HAP-1 (cell line): ENCODE results near the gene ICOSLG.
"Not testable (repeated sequence)": the region's sequence is repeated elsewhere in the genome, so short reads cannot be mapped to it uniquely, and the experiment has no call there.

Source experiments
- DNase-seq, 2 experiments: peaks; one replicate each; pipeline ENCODE4 v3.0.0-alpha.2; 2016 to 2020; ENCODE audit warnings: low spot score in 2 of 2
- H3K27me3 ChIP-seq: fragments of 250-450 bp; sonication (Bioruptor Pico); 2 replicates; pipeline ENCODE4 v1.5.1; 2020; ENCODE audit warnings: low read depth, mild to moderate bottlenecking, moderate library complexity
- H3K36me3 ChIP-seq: fragments of 250-450 bp; sonication (Bioruptor Pico); replicated peaks from 2 replicates; pipeline ENCODE4 v1.5.1; 2020; ENCODE audit warnings: mild to moderate bottlenecking
- H3K4me1 ChIP-seq: fragments of 250-450 bp; sonication (Bioruptor Pico); 2 replicates; pipeline ENCODE4 v1.5.1; 2020; ENCODE audit warnings: mild to moderate bottlenecking
- H3K4me3 ChIP-seq: fragments of 250-450 bp; sonication (Bioruptor Pico); 2 replicates; pipeline ENCODE4 v1.5.1; 2020; ENCODE audit warnings: mild to moderate bottlenecking, moderate library complexity
- H3K9me3 ChIP-seq: fragments of 250-450 bp; sonication (Bioruptor Pico); 2 replicates; pipeline ENCODE4 v1.5.1; 2020; ENCODE audit warnings: mild to moderate bottlenecking, moderate library complexity
- in situ Hi-C: fragments of 300-500 bp; cut with MboI; formaldehyde crosslinking; loops from 3 replicates; pipeline ENCODE4 v1.14.3; 2020; ENCODE audit warnings: low sequenced_read_pairs, inconsistent platforms, mixed read lengths

ICOSLG gene

DNA sequence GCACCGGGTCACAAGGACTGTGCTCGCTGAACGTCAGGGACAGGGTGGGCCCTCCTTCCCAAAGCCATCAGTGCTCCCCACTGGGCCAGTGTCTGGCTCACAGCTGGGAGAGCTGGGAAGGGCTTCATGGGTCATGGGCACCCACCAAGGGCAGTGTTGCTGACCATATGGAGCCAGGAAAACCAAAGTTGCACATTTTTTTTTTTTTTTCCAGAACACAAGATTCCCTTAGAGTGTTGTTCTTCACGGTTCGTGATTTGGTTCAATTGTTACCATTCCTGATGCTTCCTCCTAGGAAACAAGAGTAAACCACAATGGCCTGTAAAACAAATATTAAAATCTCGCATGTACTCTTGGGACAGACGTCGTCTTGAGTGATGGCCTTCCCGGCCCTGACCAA, 45.9 kb downstream of the ICOSLG start:
- DNase-seq, in situ Hi-C loops, H3K4me3 ChIP-seq: not testable (repeated sequence)

GRCh38 chr21:44194451-44194850, 46.3 kb downstream of the ICOSLG start:
- H3K36me3 ChIP-seq, in situ Hi-C loops, H3K4me3 ChIP-seq, H3K4me1 ChIP-seq, H3K9me3 ChIP-seq, H3K27me3 ChIP-seq, DNase-seq: not testable (repeated sequence)

More for the DNA sequence above, 45.9 kb downstream of the ICOSLG start:
- not testable (repeated sequence) for H3K9me3 ChIP-seq, H3K27me3 ChIP-seq, H3K36me3 ChIP-seq, H3K4me1 ChIP-seq

DNA sequence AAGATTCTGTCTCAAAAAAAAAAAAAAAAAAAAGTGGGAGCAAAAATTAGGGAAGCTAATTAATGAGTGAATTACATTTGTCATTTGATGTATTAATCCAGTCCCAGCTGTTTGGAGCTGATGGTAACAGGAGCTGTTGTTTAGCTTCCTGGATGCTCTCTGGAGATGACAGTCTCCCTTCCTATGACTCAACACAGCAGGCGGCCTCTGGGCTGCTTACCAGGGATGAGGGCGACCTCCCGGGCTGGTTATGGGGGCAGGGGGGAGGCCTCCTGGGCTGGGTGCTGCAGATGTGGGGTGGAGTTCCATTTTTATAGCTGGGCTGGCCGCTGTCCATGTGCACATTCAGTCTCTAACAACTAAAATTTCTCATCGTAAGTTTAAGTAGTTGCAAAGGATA, 47.6 kb downstream of the ICOSLG start:
- H3K4me1 ChIP-seq, DNase-seq, H3K4me3 ChIP-seq, H3K9me3 ChIP-seq, in situ Hi-C loops, H3K36me3 ChIP-seq, H3K27me3 ChIP-seq: not testable (repeated sequence)

- DNase-seq, H3K4me3 ChIP-seq, H3K4me1 ChIP-seq, H3K27me3 ChIP-seq, H3K9me3 ChIP-seq, H3K36me3 ChIP-seq, in situ Hi-C loops: not testable (repeated sequence)
Measured at GRCh38 chr21:44190349-44191271, 50.1 kb downstream of the ICOSLG start.

- H3K36me3 ChIP-seq, DNase-seq, H3K27me3 ChIP-seq, H3K9me3 ChIP-seq, H3K4me1 ChIP-seq, in situ Hi-C loops, H3K4me3 ChIP-seq: not testable (repeated sequence)
Measured at GRCh38 chr21:44184862-44185261, 55.9 kb downstream of the ICOSLG start.

- not testable (repeated sequence) for DNase-seq
Measured at GRCh38 chr21:44182202-44182601, 58.5 kb downstream of the ICOSLG start.

GRCh38 chr21:44181506-44181905, 59.2 kb downstream of the ICOSLG start:
- DNase-seq, in situ Hi-C loops, H3K9me3 ChIP-seq, H3K4me1 ChIP-seq, H3K36me3 ChIP-seq, H3K27me3 ChIP-seq, H3K4me3 ChIP-seq: not testable (repeated sequence)

More at GRCh38 chr21:44182202-44182601, 58.5 kb downstream of the ICOSLG start:
- H3K9me3 ChIP-seq, H3K27me3 ChIP-seq, in situ Hi-C loops, H3K36me3 ChIP-seq, H3K4me3 ChIP-seq, H3K4me1 ChIP-seq: not testable (repeated sequence)

DNA sequence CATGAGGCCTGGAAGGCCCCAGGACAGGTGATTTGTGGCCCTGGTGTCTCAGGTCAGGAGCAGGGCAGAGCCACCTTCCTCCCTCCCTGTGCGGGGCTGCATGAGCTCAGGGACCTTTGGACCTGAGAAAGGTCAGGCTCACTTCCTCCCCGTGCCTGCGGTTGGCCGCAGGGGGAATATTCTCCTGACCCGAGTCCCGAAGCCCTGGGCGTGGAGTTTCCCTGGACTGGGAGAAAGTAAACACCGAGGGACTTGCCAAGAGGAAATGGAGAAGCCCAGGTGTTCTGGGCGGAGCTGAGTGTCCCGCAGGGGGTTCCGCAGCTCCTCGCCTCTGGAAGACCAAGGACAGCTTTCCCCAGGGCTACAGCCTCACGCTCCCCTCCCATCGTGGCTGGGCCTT, 64.6 kb downstream of the ICOSLG start:
- H3K4me1 ChIP-seq, in situ Hi-C loops, H3K9me3 ChIP-seq, H3K36me3 ChIP-seq, DNase-seq, H3K27me3 ChIP-seq, H3K4me3 ChIP-seq: not testable (repeated sequence)

- in situ Hi-C loops, H3K4me3 ChIP-seq, H3K4me1 ChIP-seq, H3K9me3 ChIP-seq, H3K36me3 ChIP-seq, DNase-seq, H3K27me3 ChIP-seq: not testable (repeated sequence)
Measured at GRCh38 chr21:44175189-44175588, 65.6 kb downstream of the ICOSLG start.
